A549 (cell line): ENCODE data around the gene ADAMTS13. TPM values are rescaled to one million over a fixed set of nuclear protein-coding genes. Genes with fewer than 3 reads are reported as not detected.

ENCODE experiments used
- ATAC-seq, 2 experiments: fragments of 200-7000 bp in 1 of 2; fragments of >200 bp in 1 of 2; cut with Nextera tagmentation in 1 of 2; cut with Tn5 transposase in 1 of 2; 3 replicates each; pipeline versions ENCODE4 v1.8.0 to v1.9.1; 2018 to 2020; ENCODE audit warnings: mild to moderate bottlenecking in 1 of 2, moderate library complexity in 1 of 2
- CTCF ChIA-PET: fragments of 300-600 bp; sonication (Branson Sonifier 250); formaldehyde crosslinking; extraction: SDS; loops from one replicate; lab custom pipeline; 2021; ENCODE audit warnings: antibody characterized with exemption, inconsistent platforms; lab: Yijun Ruan, JAX
- POLR2A ChIA-PET: fragments of 350-600 bp; formaldehyde crosslinking; extraction: SDS; loops from one replicate; lab custom pipeline; 2021; ENCODE audit warnings: antibody characterized with exemption, inconsistent platforms; lab: Yijun Ruan, JAX
- DNase-seq, 2 experiments: peaks; one replicate each; pipeline versions ENCODE4 v3.0.0 to v3.0.0-alpha.2; 2011 to 2016; ENCODE audit warnings: low read depth in 1 of 2, low spot score in 1 of 2
- FAIRE-seq: peaks from 2 replicates; lab custom pipeline; 2011; peaks lifted over from hg19 to GRCh38; lab: Jason Lieb, UNC
- H3K27ac ChIP-seq, 2 experiments: fragments of >200 bp; sonication (Bioruptor Twin); formaldehyde crosslinking; 3 replicates each; pipeline ENCODE4 v1.5.1; 2016 to 2017
- H3K4me1 ChIP-seq: fragments of >200 bp; sonication (Bioruptor Twin); formaldehyde crosslinking; 3 replicates; pipeline ENCODE4 v1.6.1; 2016
- H3K4me2 ChIP-seq: fragments of >200 bp; sonication (Bioruptor Twin); formaldehyde crosslinking; 3 replicates; pipeline ENCODE4 v1.6.1; 2016
- H3K4me3 ChIP-seq: fragments of >200 bp; sonication (Bioruptor Twin); formaldehyde crosslinking; 3 replicates; pipeline ENCODE4 v1.5.1; 2016
- H3K9me3 ChIP-seq: fragments of >200 bp; sonication (Bioruptor Twin); formaldehyde crosslinking; 3 replicates; pipeline ENCODE4 v1.6.1; 2016
- ATOH8 ChIP-seq: fragments of 250-450 bp; sonication (Bioruptor Pico); IDR thresholded peaks from 2 replicates; pipeline ENCODE4 v1.5.0; 2020; ENCODE audit warnings: low read depth, mild to moderate bottlenecking, moderate library complexity
- BHLHE40 ChIP-seq: IDR thresholded peaks from 2 replicates; pipeline ENCODE4 v1.6.1; 2012; ENCODE audit warnings: low read depth, low read length, inconsistent platforms
- CHD2 ChIP-seq: fragments of 150-350 bp; IDR thresholded peaks from 2 replicates; pipeline ENCODE4 v1.6.1; 2014; ENCODE audit warnings: low read length; ENCODE audit not compliant: partially characterized antibody
- CHD4 ChIP-seq: fragments of 200-600 bp; sonication (generic); IDR thresholded peaks from 2 replicates; pipeline ENCODE4 v1.6.1; 2016; ENCODE audit warnings: antibody characterized with exemption, mild to moderate bottlenecking, borderline replicate concordance
- CTCF ChIP-seq: fragments of >200 bp; sonication (Bioruptor Twin); formaldehyde crosslinking; IDR thresholded peaks from 3 replicates; pipeline ENCODE4 v1.5.1; 2016
- FOSB ChIP-seq: fragments of 250-450 bp; sonication (Bioruptor Pico); IDR thresholded peaks from 2 replicates; pipeline ENCODE4 v1.5.0; 2020; ENCODE audit warnings: mild to moderate bottlenecking, moderate library complexity
- GATA3 ChIP-seq: IDR thresholded peaks from 2 replicates; pipeline ENCODE4 v1.6.1; 2012; ENCODE audit warnings: borderline replicate concordance
- KDM5A ChIP-seq: fragments of 200-600 bp; sonication (generic); IDR thresholded peaks from 2 replicates; pipeline ENCODE4 v1.6.1; 2016; ENCODE audit warnings: antibody characterized with exemption, mild to moderate bottlenecking
- NPAS2 ChIP-seq: fragments of 250-450 bp; sonication (Bioruptor Pico); IDR thresholded peaks from 2 replicates; pipeline ENCODE4 v1.8.0; 2022; ENCODE audit warnings: mild to moderate bottlenecking, moderate library complexity, borderline replicate concordance
- NR3C1 ChIP-seq: fragments of >200 bp; sonication (Bioruptor Twin); formaldehyde crosslinking; IDR thresholded peaks from 3 replicates; pipeline ENCODE4 v1.6.1; 2017
- PBX3 ChIP-seq: IDR thresholded peaks from 2 replicates; pipeline ENCODE4 v1.6.1; 2012
- PHF8 ChIP-seq: fragments of 200-600 bp; sonication (generic); IDR thresholded peaks from 2 replicates; pipeline ENCODE4 v1.6.1; 2016; ENCODE audit warnings: low read depth, mild to moderate bottlenecking, antibody characterized with exemption, moderate library complexity, borderline replicate concordance
- RARB ChIP-seq: fragments of 250-450 bp; sonication (Bioruptor Pico); IDR thresholded peaks from 2 replicates; pipeline ENCODE4 v1.8.0; 2021; ENCODE audit warnings: mild to moderate bottlenecking, moderate library complexity
- REST ChIP-seq: fragments of 200-600 bp; sonication (generic); IDR thresholded peaks from 2 replicates; pipeline ENCODE4 v1.6.1; 2016; ENCODE audit warnings: antibody characterized with exemption, mild to moderate bottlenecking, moderate library complexity
- RNF2 ChIP-seq: fragments of 200-600 bp; sonication (generic); IDR thresholded peaks from 2 replicates; pipeline ENCODE4 v1.6.1; 2016; ENCODE audit warnings: low read depth, mild to moderate bottlenecking, antibody characterized with exemption, moderate library complexity, borderline replicate concordance
- SREBF2 ChIP-seq: fragments of 450-650 bp; IDR thresholded peaks from 2 replicates; pipeline ENCODE4 v1.6.1; 2014; ENCODE audit warnings: mild to moderate bottlenecking, moderate library complexity
- TP53 ChIP-seq: fragments of 250-450 bp; sonication (Bioruptor Pico); IDR thresholded peaks from 2 replicates; pipeline ENCODE4 v1.5.0; 2021; ENCODE audit warnings: mild to moderate bottlenecking, moderate library complexity
- ZC3H11A ChIP-seq: fragments of 450-650 bp; IDR thresholded peaks from 2 replicates; pipeline ENCODE4 v1.6.1; 2014; ENCODE audit warnings: antibody characterized with exemption, mild to moderate bottlenecking
- ZFP36 ChIP-seq: fragments of 450-650 bp; IDR thresholded peaks from 2 replicates; pipeline ENCODE4 v1.6.1; 2014; ENCODE audit warnings: borderline replicate concordance; ENCODE audit not compliant: partially characterized antibody
- ZNF302 ChIP-seq: fragments of 250-450 bp; sonication (Bioruptor Pico); IDR thresholded peaks from 2 replicates; pipeline ENCODE4 v1.9.0; 2021; ENCODE audit warnings: inconsistent platforms, mild to moderate bottlenecking, moderate library complexity
- WGBS: methylation state at CpG from one replicate; pipeline ENCODE4 v1.1.6; 2017; ENCODE audit errors: missing lambda C conversion rate; 5-methylcytosine and 5-hydroxymethylcytosine counted together
- polyA plus RNA-seq, 4 experiments: library from polyadenylated mRNA; depleted of rRNA in 3 of 4; stranded (reverse); fragments of >200 nt; fragmentation: RNase III in 1 of 4; extraction: RNeasy Plus Mini Kit Qiagen cat#74134 plus additional on column Dnase treatment in 1 of 4; gene quantifications; 2 replicates in 3 of 4; 3 replicates in 1 of 4; pipeline ENCODE4 v1.2.3, GENCODE V29; 2011 to 2017
- TF ChIP-seq, protein P1 (sequence below): IDR thresholded peaks from 2 replicates; pipeline ENCODE4 v1.6.1; 2012

Gene ADAMTS13
- polyA plus RNA-seq, 2 of the 4 experiments (the other 2 are of a cell fraction) = 0.80 to 0.98 TPM

DNA sequence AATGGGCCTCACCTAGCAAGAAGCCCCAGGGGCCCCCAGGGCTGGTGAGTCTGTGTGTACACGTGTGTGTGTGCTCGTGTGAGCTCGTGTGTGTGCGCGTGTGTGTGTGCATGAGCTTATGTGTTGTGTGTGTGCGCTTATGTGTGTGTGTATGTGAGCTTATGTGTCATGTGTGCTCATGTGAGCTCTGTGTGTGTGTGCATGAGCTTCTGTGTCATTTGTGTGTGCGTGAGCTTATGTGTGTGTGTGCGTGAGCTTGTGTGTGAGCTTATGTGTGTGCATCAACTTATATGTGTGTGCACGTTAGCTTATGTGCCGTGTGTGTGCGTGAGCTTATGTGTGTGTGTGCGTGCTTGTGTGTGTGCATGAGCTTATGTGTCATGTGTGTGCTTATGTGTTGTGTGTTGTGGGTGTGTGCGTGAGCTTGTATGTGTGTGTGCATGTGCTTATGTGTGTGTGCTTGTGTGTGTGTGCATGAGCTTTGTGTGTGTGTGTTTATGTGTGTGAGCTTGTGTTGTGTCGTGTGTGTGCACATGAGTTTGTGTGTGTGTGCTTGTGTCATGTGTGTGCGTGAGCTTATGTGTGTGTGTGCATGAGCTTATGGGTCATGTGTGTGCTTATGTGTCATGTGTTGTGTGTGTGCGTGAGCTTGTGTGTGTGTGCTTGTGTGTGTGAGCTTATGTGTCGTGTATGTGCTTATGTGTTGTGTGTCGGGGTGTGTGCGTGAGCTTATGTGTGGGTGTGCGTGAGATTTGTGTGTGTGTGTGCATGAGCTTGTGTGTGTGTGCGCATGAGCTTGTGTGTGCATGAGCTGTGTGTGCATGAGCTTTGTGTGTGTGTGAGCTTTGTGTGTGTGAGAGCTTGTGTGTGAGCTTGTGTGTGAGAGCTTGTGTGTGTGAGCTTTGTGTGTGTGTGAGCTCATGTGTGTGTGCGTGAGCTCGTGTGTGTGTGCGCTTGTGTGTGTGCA lies 73.4 kb downstream of the ADAMTS13 start (continued):
- TF ChIP-seq ATOH8 (CRISPR knock-in tag) = no peak
- no peak for TF ChIP-seq CTCF
- no peak for TF ChIP-seq ZNF302 (CRISPR knock-in tag)
- TF ChIP-seq CHD4 = no peak
- no peak for TF ChIP-seq FOSB (CRISPR knock-in tag)
- TF ChIP-seq NR3C1 = no peak
- TF ChIP-seq RARB (CRISPR knock-in tag) = no peak

GRCh38 chr9:133496861-133497842 lies 75.0 kb downstream of the ADAMTS13 start:
- no peak overlapping the region for H3K27ac ChIP-seq
- no peak overlapping the region for H3K4me2 ChIP-seq
- H3K4me3 ChIP-seq = no peak overlapping the region
- TF ChIP-seq BHLHE40 = no peak
- TF ChIP-seq RARB (CRISPR knock-in tag) = no peak
- no peak for TF ChIP-seq GATA3
- no peak for TF ChIP-seq REST
- no peak for TF ChIP-seq NPAS2 (CRISPR knock-in tag)
- no peak for TF ChIP-seq ZFP36
- TF ChIP-seq PHF8 = no peak
- TF ChIP-seq PBX3 = no peak
- TF ChIP-seq ATOH8 (CRISPR knock-in tag) = no peak
- no peak for TF ChIP-seq KDM5A
- TF ChIP-seq CHD2 = no peak
- TF ChIP-seq ZC3H11A = no peak
- TF ChIP-seq SREBF2 = no peak
- TF ChIP-seq, protein P1, sequence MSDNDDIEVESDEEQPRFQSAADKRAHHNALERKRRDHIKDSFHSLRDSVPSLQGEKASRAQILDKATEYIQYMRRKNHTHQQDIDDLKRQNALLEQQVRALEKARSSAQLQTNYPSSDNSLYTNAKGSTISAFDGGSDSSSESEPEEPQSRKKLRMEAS = no peak
- TF ChIP-seq RNF2 = no peak
- TF ChIP-seq TP53 (CRISPR knock-in tag) = no peak
- 49% methylated on average over 25 of the region's 35 CpGs for WGBS
- no peaks in the 10 kb centered on the region for H3K4me1 ChIP-seq
- POLR2A ChIA-PET = no interaction called here
- peaks cover 14% of the 10 kb centered on the region for H3K9me3 ChIP-seq
- DNase-seq (no peak), ATAC-seq (no peak), FAIRE-seq (no peak)
- CTCF ChIA-PET = interaction anchor here (0.8 to 4.8 kb wide), 5 partner anchors 9 to 13 kb away, joined by 4 to 42 read pairs (median 4); no protein-coding TSS in a partner anchor
